ENCODE measurements around the gene FBRSL1.

The FBRSL1 gene

DNA sequence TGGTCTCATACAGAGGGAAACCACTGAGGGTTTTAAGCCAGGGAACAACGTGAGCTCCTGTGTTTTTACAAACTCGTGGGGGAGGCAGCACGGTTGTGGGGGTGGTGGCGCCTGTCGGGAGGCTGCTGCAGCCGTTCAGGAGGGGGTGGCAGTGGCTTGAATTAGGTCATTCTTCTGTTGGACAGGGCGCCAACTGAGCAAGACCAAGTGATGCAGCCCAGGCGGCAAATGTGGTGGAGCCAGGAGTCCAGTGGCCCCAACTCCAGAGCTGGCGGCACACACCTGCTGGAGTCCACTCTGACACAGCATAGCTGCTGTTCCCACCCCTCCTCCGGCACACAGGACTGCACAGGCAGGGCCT is 27.8 kb downstream of the FBRSL1 start:
- no peak overlapping the region for H3K4me3 ChIP-seq (ENCODE audit: low read depth, low read length)
- TF ChIP-seq, protein P1, sequence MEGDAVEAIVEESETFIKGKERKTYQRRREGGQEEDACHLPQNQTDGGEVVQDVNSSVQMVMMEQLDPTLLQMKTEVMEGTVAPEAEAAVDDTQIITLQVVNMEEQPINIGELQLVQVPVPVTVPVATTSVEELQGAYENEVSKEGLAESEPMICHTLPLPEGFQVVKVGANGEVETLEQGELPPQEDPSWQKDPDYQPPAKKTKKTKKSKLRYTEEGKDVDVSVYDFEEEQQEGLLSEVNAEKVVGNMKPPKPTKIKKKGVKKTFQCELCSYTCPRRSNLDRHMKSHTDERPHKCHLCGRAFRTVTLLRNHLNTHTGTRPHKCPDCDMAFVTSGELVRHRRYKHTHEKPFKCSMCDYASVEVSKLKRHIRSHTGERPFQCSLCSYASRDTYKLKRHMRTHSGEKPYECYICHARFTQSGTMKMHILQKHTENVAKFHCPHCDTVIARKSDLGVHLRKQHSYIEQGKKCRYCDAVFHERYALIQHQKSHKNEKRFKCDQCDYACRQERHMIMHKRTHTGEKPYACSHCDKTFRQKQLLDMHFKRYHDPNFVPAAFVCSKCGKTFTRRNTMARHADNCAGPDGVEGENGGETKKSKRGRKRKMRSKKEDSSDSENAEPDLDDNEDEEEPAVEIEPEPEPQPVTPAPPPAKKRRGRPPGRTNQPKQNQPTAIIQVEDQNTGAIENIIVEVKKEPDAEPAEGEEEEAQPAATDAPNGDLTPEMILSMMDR (IDR thresholded peaks at IDR 0.05; ENCODE audit: borderline replicate concordance, insufficient read depth, low read depth, low read length): no peak

DNA sequence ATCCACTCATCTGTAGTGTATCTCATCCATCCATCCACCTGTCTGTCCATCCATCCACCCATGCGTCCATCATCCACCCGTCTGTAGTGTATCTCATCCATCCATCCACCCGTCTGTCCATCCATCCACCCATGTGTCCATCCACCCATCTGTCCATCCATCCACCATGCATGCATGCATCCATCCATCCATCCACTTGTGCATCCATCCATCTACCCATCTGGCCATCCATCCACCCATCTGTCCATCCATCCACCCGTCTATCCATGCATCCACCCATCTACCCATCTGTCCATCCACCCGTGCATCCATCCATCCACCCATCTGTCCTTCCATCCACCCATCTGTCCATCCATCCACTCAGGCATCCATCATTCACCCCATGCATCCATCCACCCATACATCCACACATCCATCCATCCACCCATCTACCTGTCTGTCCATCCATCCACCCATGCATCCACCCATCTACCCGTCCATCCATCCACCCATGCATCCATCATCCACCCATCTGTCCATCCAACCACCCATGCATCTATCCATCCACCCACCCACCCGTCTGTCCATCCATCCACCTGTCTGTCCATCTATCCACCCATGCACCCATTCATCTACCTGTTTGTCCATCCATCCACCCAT is 28.5 kb downstream of the FBRSL1 start:
- TF ChIP-seq, protein P1 (IDR thresholded peaks at IDR 0.05; ENCODE audit: borderline replicate concordance, insufficient read depth, low read depth, low read length): no peak
- no peak overlapping the region for H3K4me3 ChIP-seq (ENCODE audit: low read depth, low read length)

DNA sequence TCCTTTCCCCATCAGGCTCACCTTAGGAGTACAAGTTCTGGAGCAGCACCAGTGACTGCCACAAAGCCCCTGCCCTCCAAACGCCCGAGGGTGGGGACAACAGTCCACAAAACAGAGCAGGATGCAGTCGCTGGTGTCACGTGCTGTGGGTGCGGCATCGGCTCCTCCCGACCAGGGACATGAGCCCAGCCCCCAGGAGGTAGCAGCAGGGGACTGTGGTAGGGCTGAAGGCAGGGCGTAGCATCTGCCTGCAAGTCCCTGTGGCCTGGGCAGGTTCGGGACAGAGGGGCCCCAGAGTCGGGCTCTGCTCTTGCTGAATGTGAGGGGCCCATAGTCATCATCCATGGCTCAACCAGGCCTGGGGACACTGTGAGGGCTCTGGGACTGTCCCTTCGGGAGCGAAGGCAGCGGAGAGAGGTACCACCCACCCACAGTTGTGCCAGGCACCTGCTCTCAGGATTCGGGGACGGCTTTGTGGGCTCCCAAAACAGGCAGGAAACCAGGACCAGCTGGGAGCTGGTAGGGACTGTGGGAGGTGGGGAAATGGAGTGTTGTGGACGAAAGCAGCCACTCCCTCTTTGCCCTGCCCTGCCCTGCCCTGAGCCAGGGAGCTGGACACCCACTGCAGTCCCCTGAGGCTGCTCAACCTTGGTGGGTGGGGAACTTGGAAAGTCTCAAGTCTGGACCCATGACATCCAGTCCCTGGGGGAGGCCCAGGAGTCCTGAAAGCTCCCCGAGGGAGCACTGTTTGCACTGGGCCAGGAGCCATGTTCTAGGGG is 30.7 kb downstream of the FBRSL1 start:
- TF ChIP-seq, protein P1 (IDR thresholded peaks at IDR 0.05; ENCODE audit: borderline replicate concordance, insufficient read depth, low read depth, low read length): no peak
- no peak overlapping the region for H3K4me3 ChIP-seq (ENCODE audit: low read depth, low read length)

DNA sequence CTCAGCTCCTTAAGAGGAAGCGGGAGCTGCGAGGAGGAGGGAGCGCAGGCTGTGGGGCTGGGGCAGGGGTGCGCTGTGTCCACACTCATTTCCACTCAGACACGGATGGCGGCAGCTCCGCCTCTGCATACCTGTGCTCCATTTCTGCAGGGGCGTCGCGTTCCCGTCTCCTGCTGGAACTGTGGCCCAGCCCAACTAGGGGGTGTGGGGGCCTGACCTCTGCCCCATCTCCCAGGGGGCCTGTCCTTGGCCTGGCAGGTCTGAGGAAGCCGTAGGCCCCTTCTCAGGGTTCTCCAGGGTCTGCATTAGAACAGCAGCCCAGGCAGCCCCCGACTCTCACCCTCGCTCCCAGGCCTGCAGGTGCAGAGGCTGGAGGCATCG is 31.2 kb downstream of the FBRSL1 start:
- H3K4me3 ChIP-seq (ENCODE audit: low read depth, low read length): no peak overlapping the region
- TF ChIP-seq, protein P1 (IDR thresholded peaks at IDR 0.05; ENCODE audit: borderline replicate concordance, insufficient read depth, low read depth, low read length): no peak

DNA sequence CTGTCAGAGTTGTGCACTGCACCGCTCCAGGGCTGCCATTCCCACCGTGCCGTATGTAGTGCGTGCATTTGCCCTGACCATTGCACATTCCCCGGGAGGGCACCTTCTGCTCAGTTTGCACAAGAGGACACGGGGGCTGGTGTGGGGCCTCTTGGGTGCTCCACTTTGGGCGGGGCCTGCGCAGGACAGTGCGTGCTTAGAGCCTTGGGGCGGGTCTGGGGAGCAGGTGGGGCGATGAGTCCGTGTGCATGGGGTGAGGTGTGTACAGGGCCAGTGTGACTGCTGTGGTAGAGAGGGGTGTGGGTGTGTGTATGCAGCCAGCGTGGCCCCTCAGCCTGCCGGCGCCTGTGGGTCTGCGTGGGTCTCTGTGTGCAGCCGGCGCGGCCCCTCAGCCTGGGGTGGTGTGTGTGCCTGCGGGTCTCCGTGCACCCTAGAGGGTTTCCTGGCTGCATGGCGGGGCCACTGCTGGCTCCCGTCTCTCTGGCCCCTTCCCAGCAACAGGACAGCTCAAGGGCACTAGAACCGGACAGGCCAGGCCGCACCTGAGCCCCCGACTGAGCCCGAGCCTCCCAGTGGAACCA is 31.9 kb downstream of the FBRSL1 start:
- TF ChIP-seq, protein P1 (IDR thresholded peaks at IDR 0.05; ENCODE audit: borderline replicate concordance, insufficient read depth, low read depth, low read length): no peak
- H3K4me3 ChIP-seq (ENCODE audit: low read depth, low read length): no peak overlapping the region

DNA sequence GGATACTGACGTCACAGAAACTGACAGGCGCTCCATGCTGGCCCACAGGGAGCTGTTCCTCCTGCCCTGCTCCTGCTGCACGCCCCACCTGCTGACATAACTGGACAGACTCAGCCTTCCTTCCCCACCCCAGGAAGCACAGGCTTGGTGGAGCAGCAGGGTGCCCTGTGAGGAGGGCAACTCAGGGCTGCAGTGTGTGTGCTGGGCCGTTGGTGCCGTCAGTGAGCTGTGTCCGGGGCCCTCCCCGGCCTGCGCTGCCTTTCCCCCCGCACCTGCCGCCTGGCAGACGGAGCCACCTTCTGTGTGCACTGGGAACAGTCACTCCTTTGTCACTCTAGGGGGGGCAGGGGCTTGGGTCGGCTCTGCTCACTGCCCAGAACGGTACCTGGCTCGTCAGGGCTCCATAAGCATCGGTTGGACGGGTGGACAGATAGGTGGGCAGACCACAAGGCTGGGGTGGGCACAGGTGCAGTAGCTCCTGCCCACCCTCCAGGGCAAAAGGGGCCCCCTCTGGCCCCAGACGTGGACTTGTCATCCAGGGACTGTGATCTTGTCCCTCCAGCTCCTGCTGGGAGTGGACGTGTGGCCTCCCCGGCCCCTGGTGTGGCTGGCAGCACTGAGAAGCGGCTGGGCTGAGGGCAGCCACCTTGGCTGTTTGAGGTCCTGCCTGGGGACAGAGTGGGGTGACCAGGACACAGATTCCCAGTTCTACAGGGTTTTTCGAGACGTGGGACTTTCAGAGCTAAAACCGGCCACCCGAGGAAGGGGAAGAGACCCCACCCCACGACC is 32.8 kb downstream of the FBRSL1 start:
- H3K4me3 ChIP-seq (ENCODE audit: low read depth, low read length): no peak overlapping the region
- TF ChIP-seq, protein P1 (IDR thresholded peaks at IDR 0.05; ENCODE audit: borderline replicate concordance, insufficient read depth, low read depth, low read length): no peak

Measured in GM12875 (cell line).